OCI-LY1 (cell line): Measurements from ENCODE around the gene LRIG1.
"Not testable (repeated sequence)": the region's sequence is repeated elsewhere in the genome, so short reads cannot be mapped to it uniquely, and the experiment has no call there.

Experiments
- H2AFZ ChIP-seq: fragments of 200-600 bp; sonication (generic), shearing (Covaris generic); 2 replicates; pipeline ENCODE4 v1.6.0; 2014; ENCODE audit warnings: antibody characterized with exemption, mild to moderate bottlenecking, low read length
- H3F3A ChIP-seq: fragments of 200-600 bp; sonication (generic), shearing (Covaris generic); 2 replicates; pipeline ENCODE4 v1.6.0; 2014; ENCODE audit warnings: mild to moderate bottlenecking, antibody characterized with exemption, low read length, moderate library complexity; ENCODE audit not compliant: insufficient read depth
- H3K27ac ChIP-seq: fragments of 200-600 bp; sonication (generic); 2 replicates; pipeline ENCODE4 v1.5.1; 2014; ENCODE audit warnings: low read length, mixed run types, mild to moderate bottlenecking, low read depth; ENCODE audit not compliant: poor library complexity, severe bottlenecking
- H3K27me3 ChIP-seq: fragments of 200-600 bp; sonication (generic); 2 replicates; pipeline ENCODE4 v1.6.0; 2014; ENCODE audit warnings: antibody characterized with exemption, mild to moderate bottlenecking, low read length, moderate library complexity; ENCODE audit not compliant: insufficient read depth
- H3K36me3 ChIP-seq: fragments of 200-600 bp; sonication (generic); 2 replicates; pipeline ENCODE4 v1.6.1; 2014; ENCODE audit warnings: mild to moderate bottlenecking, antibody characterized with exemption, low read length, moderate library complexity, mixed read lengths; ENCODE audit not compliant: insufficient read depth
- H3K4me1 ChIP-seq: fragments of 200-600 bp; sonication (generic); 2 replicates; pipeline ENCODE4 v1.5.1; 2014; ENCODE audit warnings: mild to moderate bottlenecking, low read length, moderate library complexity; ENCODE audit not compliant: insufficient read depth, severe bottlenecking
- H3K4me2 ChIP-seq: fragments of 200-600 bp; sonication (generic), shearing (Covaris generic); 2 replicates; pipeline ENCODE4 v1.6.1; 2014; ENCODE audit warnings: low read length
- H3K4me3 ChIP-seq: fragments of 200-600 bp; sonication (generic); 2 replicates; pipeline ENCODE4 v1.5.1; 2014; ENCODE audit warnings: low read length, low read depth, mild to moderate bottlenecking, mixed read lengths; ENCODE audit not compliant: poor library complexity, severe bottlenecking
- H3K79me2 ChIP-seq: fragments of 200-600 bp; shearing (Covaris generic); 2 replicates; pipeline ENCODE4 v1.6.1; 2016; ENCODE audit warnings: mixed run types, low read length, mixed read lengths; ENCODE audit not compliant: insufficient read depth
- H3K9ac ChIP-seq: fragments of 200-600 bp; sonication (generic), shearing (Covaris generic); 2 replicates; pipeline ENCODE4 v1.6.1; 2014; ENCODE audit warnings: mild to moderate bottlenecking, low read length, mixed read lengths
- H3K9me2 ChIP-seq: fragments of 200-600 bp; sonication (generic), shearing (Covaris generic); 2 replicates; pipeline ENCODE4 v1.6.1; 2014; ENCODE audit warnings: low read depth, mild to moderate bottlenecking, low read length, mixed read lengths
- H3K9me3 ChIP-seq: fragments of 200-600 bp; shearing (Covaris generic); 2 replicates; pipeline ENCODE4 v1.6.1; 2014; ENCODE audit warnings: low read length, mixed read lengths
- H4K20me1 ChIP-seq: fragments of 200-600 bp; sonication (generic), shearing (Covaris generic); 2 replicates; pipeline ENCODE4 v1.6.0; 2016; ENCODE audit warnings: mild to moderate bottlenecking, low read length; ENCODE audit not compliant: insufficient read depth
- CTCF ChIP-seq: fragments of 200-600 bp; sonication (generic), shearing (Covaris generic); IDR thresholded peaks from 2 replicates; pipeline ENCODE4 v1.5.1; 2017; ENCODE audit warnings: mild to moderate bottlenecking, antibody characterized with exemption, low read length, moderate library complexity, mixed read lengths
- EZH2 ChIP-seq: fragments of 200-600 bp; sonication (generic), shearing (Covaris generic); IDR thresholded peaks from 2 replicates; pipeline ENCODE4 v1.8.0; 2017; ENCODE audit warnings: borderline replicate concordance, mixed run types, mild to moderate bottlenecking, antibody characterized with exemption, low read length, moderate library complexity, mixed read lengths

LRIG1 gene

GRCh38 chr3:66425032-66425431 lies 75.8 kb downstream of the LRIG1 start:
- no peak for TF ChIP-seq CTCF
- no peak for TF ChIP-seq EZH2
- no peak overlapping the region for H3K4me3 ChIP-seq
- H3K9me2 ChIP-seq, result no peaks in the 10 kb centered on the region
- H3K4me2 ChIP-seq, result no peak overlapping the region
- H3K9ac ChIP-seq, result no peak overlapping the region
- no peak overlapping the region for H2AFZ ChIP-seq
- H3F3A ChIP-seq, result no peaks in the 10 kb centered on the region
- no peaks in the 10 kb centered on the region for H3K9me3 ChIP-seq
- H3K27ac ChIP-seq, result no peak overlapping the region
- H3K27me3 ChIP-seq, result no peaks in the 10 kb centered on the region
- no peaks in the 10 kb centered on the region for H3K36me3 ChIP-seq
- H3K79me2 ChIP-seq, result no peaks in the 10 kb centered on the region
- H4K20me1 ChIP-seq, result no peaks in the 10 kb centered on the region
- no peaks in the 10 kb centered on the region for H3K4me1 ChIP-seq

GRCh38 chr3:66423791-66424190 lies 77.0 kb downstream of the LRIG1 start:
- Histone ChIP-seq H3K9me3 (no peaks in the 10 kb centered on the region), H4K20me1 (no peaks in the 10 kb centered on the region), H3K4me3 (no peak overlapping the region), H2AFZ (no peak overlapping the region), H3K79me2 (no peaks in the 10 kb centered on the region), H3K36me3 (no peaks in the 10 kb centered on the region), H3K4me2 (no peak overlapping the region), H3K9me2 (no peaks in the 10 kb centered on the region), H3K27me3 (no peaks in the 10 kb centered on the region), H3F3A (no peaks in the 10 kb centered on the region), H3K4me1 (no peaks in the 10 kb centered on the region), H3K9ac (no peak overlapping the region), H3K27ac (no peak overlapping the region)
- TF ChIP-seq EZH2 (no peak), CTCF (no peak)

GRCh38 chr3:66421893-66422292 lies 78.9 kb downstream of the LRIG1 start:
- not testable (repeated sequence) for H3K4me1 ChIP-seq, H3K79me2 ChIP-seq, H3K36me3 ChIP-seq, H3K9me2 ChIP-seq, H3K27ac ChIP-seq, H3F3A ChIP-seq, H3K9me3 ChIP-seq, H3K4me3 ChIP-seq, H3K27me3 ChIP-seq, H4K20me1 ChIP-seq, H3K4me2 ChIP-seq, H3K9ac ChIP-seq, H2AFZ ChIP-seq

- H3K27me3 ChIP-seq, H3K9me2 ChIP-seq, H3K4me2 ChIP-seq, H3K9me3 ChIP-seq, H4K20me1 ChIP-seq, H3K27ac ChIP-seq, H3K36me3 ChIP-seq, H3K4me1 ChIP-seq, H3K79me2 ChIP-seq, H3K9ac ChIP-seq, H3F3A ChIP-seq, H3K4me3 ChIP-seq, H2AFZ ChIP-seq: not testable (repeated sequence)
Observed at GRCh38 chr3:66421144-66421543, 79.7 kb downstream of the LRIG1 start.
